Testis (tissue), 3 donors: ENCODE data around the gene SDE2. TPM values are rescaled to one million over a fixed set of nuclear protein-coding genes. Genes with fewer than 3 reads are reported as not detected.

ENCODE experiments used
- DNase-seq: peaks from one replicate; pipeline ENCODE4 v3.0.0-alpha.2; 2019
- H3K27ac ChIP-seq, 2 donors: fragments of 200-600 bp; sonication (generic); one replicate each; pipeline ENCODE4 v1.5.1; 2019
- H3K27me3 ChIP-seq: fragments of 200-600 bp; sonication (generic); one replicate; pipeline ENCODE4 v1.5.1; 2019
- H3K36me3 ChIP-seq: fragments of 200-600 bp; sonication (generic); one replicate; pipeline ENCODE4 v1.5.1; 2017; ENCODE audit warnings: low read depth; ENCODE audit errors: missing control alignments
- H3K4me1 ChIP-seq: fragments of 200-600 bp; sonication (generic); one replicate; pipeline ENCODE4 v1.5.1; 2019
- H3K4me3 ChIP-seq, 2 donors: fragments of 200-600 bp; sonication (generic); one replicate each; pipeline ENCODE4 v1.5.1; 2017 to 2019
- H3K9me3 ChIP-seq: fragments of 200-600 bp; sonication (generic); one replicate; pipeline ENCODE4 v1.5.1; 2017
- CTCF ChIP-seq, 3 experiments: fragments of 450-650 bp in 2 of 3; fragments of 200-600 bp in 1 of 3; sonication (generic) in 1 of 3; IDR thresholded peaks; one replicate each; pipeline ENCODE4 v1.5.1; 2016 to 2019; ENCODE audit warnings: antibody characterized with exemption in 3 of 3, mild to moderate bottlenecking in 2 of 3, moderate library complexity in 1 of 3
- POLR2A ChIP-seq: fragments of 450-650 bp; IDR thresholded peaks from one replicate; pipeline ENCODE4 v1.6.1; 2017; ENCODE audit warnings: antibody characterized with exemption, mild to moderate bottlenecking, moderate library complexity
- WGBS, 2 donors: methylation state at CpG; one replicate each; pipeline ENCODE4 v1.1.5; 2018; 5-methylcytosine and 5-hydroxymethylcytosine counted together
- intact Hi-C: fragments of 100-400 bp; cut with DNase I; formaldehyde crosslinking; loops from one replicate; pipeline ENCODE4 v1.15.1; 2023; ENCODE audit warnings: low total_unique reads
- polyA plus RNA-seq: library from polyadenylated mRNA; stranded (reverse); fragments of 350-450 nt; fragmentation: Illumina TruSeq; extraction: RNeasy Lipid Tissue Mini Kit (QIAGEN cat#74804); gene quantifications from one replicate; pipeline ENCODE4 v1.2.3, GENCODE V29; 2014; ENCODE audit warnings: low read depth, low replicate concordance; ENCODE audit not compliant: insufficient read depth
- total RNA-seq, 2 donors: library from RNA; depleted of rRNA; stranded (reverse); fragments of >200 nt; gene quantifications; one replicate each; pipeline ENCODE4 v1.2.3, GENCODE V29; 2016

SDE2 gene
- total and polyA plus RNA-seq, 3 donors from 2014 or later, result 17.9 to 23.9 (median 22.4) TPM

- H3K4me3 ChIP-seq, result no peak overlapping the region
- TF ChIP-seq POLR2A (no peak), CTCF (IDR thresholded peaks at IDR 0.05) (no peak)
- no peaks in the 10 kb centered on the region for H3K9me3 ChIP-seq
- no peak for DNase-seq
- WGBS, 2 donors, result 34 to 47% methylated on average over 4 of the region's 4 CpGs
- H3K27ac ChIP-seq, result no peak overlapping the region
- no peaks in the 10 kb centered on the region for H3K36me3 ChIP-seq
- no peaks in the 10 kb centered on the region for H3K27me3 ChIP-seq
- intact Hi-C loops, result no loop called here
- peaks cover 5% of the 10 kb centered on the region for H3K4me1 ChIP-seq
Observed at GRCh38 chr1:225995919-225996864, 3.0 kb downstream of the SDE2 start.

- no peak overlapping the region for H3K27ac ChIP-seq
- H3K4me3 ChIP-seq, result no peak overlapping the region
- no peaks in the 10 kb centered on the region for H3K36me3 ChIP-seq
- intact Hi-C loops, result no loop called here
- H3K27me3 ChIP-seq, result no peaks in the 10 kb centered on the region
- no peaks in the 10 kb centered on the region for H3K9me3 ChIP-seq
- 87 to 88% methylated on average over 5 of the region's 5 CpGs for WGBS, 2 donors
- TF ChIP-seq POLR2A (no peak), CTCF (IDR thresholded peaks at IDR 0.05) (no peak)
- H3K4me1 ChIP-seq, result no peaks in the 10 kb centered on the region
- DNase-seq, result no peak
Observed at GRCh38 chr1:225990705-225991464, 8.3 kb downstream of the SDE2 start.

GRCh38 chr1:225987491-225988316, 11.4 kb downstream of the SDE2 start:
- TF ChIP-seq POLR2A, result no peak
- TF ChIP-seq CTCF (IDR thresholded peaks at IDR 0.05), result peak; percentile 39 to 80 (median 61)
- no peaks in the 10 kb centered on the region for H3K27me3 ChIP-seq
- H3K9me3 ChIP-seq, result no peaks in the 10 kb centered on the region
- no peak overlapping the region for H3K4me3 ChIP-seq
- no peak for DNase-seq
- intact Hi-C loops, result no loop called here
- no peak overlapping the region for H3K27ac ChIP-seq
- H3K4me1 ChIP-seq, result no peaks in the 10 kb centered on the region
- 81 to 85% methylated on average over 7 of the region's 7 CpGs for WGBS, 2 donors
- no peaks in the 10 kb centered on the region for H3K36me3 ChIP-seq

GRCh38 chr1:225981714-225982113, 17.4 kb downstream of the SDE2 start:
- Histone ChIP-seq H3K9me3 (no peaks in the 10 kb centered on the region), H3K27ac (no peak overlapping the region), H3K4me1 (no peaks in the 10 kb centered on the region), H3K27me3 (no peaks in the 10 kb centered on the region), H3K36me3 (no peaks in the 10 kb centered on the region), H3K4me3 (no peak overlapping the region)
- DNase-seq, result no peak
- TF ChIP-seq POLR2A (no peak), CTCF (IDR thresholded peaks at IDR 0.05) (no peak)
- WGBS, 2 donors, result 95 to 97% methylated on average over 3 of the region's 3 CpGs
- intact Hi-C loops, result no loop called here
